GM21786 (cell line): ENCODE measurements around the gene TCEA2.

Experiments used
- ATAC-seq: cut with Tn5 transposase; IDR thresholded peaks from one replicate; pipeline ENCODE4 v1.9.1; 2021; ENCODE audit not compliant: unreplicated experiment

Gene TCEA2

GRCh38 chr20:64062596-64063388, at the start of gene TCEA2:
Gene TCEA2, plus strand, starts transcription at chr20:64063198. Its CDS starts 115 bp downstream, at chr20:64063313.
- peak; percentile 69 for ATAC-seq

GRCh38 chr20:64015635-64016034, 47.4 kb upstream of the TCEA2 start:
- no peak for ATAC-seq

GRCh38 chr20:64021124-64021975, 41.6 kb upstream of the TCEA2 start:
- no peak for ATAC-seq

GRCh38 chr20:64022671-64023360, 40.2 kb upstream of the TCEA2 start:
- ATAC-seq: no peak

- ATAC-seq: no peak
These were observed 39.4 kb upstream of the TCEA2 start for GRCh38 chr20:64023361-64024140.

GRCh38 chr20:64024141-64024990, 38.6 kb upstream of the TCEA2 start:
- ATAC-seq: no peak

GRCh38 chr20:64025101-64025825, 37.7 kb upstream of the TCEA2 start:
- no peak for ATAC-seq

GRCh38 chr20:64025826-64026412, 37.1 kb upstream of the TCEA2 start:
- ATAC-seq: no peak

- no peak for ATAC-seq
These were observed 34.9 kb upstream of the TCEA2 start for GRCh38 chr20:64027981-64028685.

GRCh38 chr20:64029293-64030117, 33.5 kb upstream of the TCEA2 start:
- ATAC-seq: no peak

- no peak for ATAC-seq
These were observed 32.4 kb upstream of the TCEA2 start for GRCh38 chr20:64030371-64031134.

- ATAC-seq: no peak
These were observed 31.1 kb upstream of the TCEA2 start for GRCh38 chr20:64031822-64032314.

GRCh38 chr20:64032706-64033624, 30.0 kb upstream of the TCEA2 start:
- no peak for ATAC-seq

GRCh38 chr20:64033981-64034493, 29.0 kb upstream of the TCEA2 start:
- ATAC-seq: no peak
